Suprapubic skin (tissue), 4 donors: ENCODE data around the gene CCDC188. TPM values are rescaled to one million over a fixed set of nuclear protein-coding genes. Genes with fewer than 3 reads are reported as not detected.

Experiments used
- DNase-seq, 2 donors: peaks; one replicate each; pipeline ENCODE4 v3.0.0-alpha.2; 2019; ENCODE audit warnings: low spot score in 2 of 2
- H3K27ac ChIP-seq: fragments of 200-600 bp; sonication (generic); one replicate; pipeline ENCODE4 v1.5.1; 2019
- H3K27me3 ChIP-seq: fragments of 200-600 bp; sonication (generic); one replicate; pipeline ENCODE4 v1.5.1; 2019
- H3K36me3 ChIP-seq: fragments of 200-600 bp; sonication (generic); one replicate; pipeline ENCODE4 v1.5.1; 2019
- H3K4me1 ChIP-seq: fragments of 200-600 bp; sonication (generic); one replicate; pipeline ENCODE4 v1.5.1; 2019
- H3K4me3 ChIP-seq: fragments of 200-600 bp; sonication (generic); one replicate; pipeline ENCODE4 v1.5.1; 2019; ENCODE audit warnings: mild to moderate bottlenecking
- H3K9me3 ChIP-seq: fragments of 200-600 bp; sonication (generic); one replicate; pipeline ENCODE4 v1.5.1; 2019
- EP300 ChIP-seq: sonication (generic); formaldehyde crosslinking; IDR thresholded peaks from one replicate; pipeline ENCODE4 v1.6.1; 2017; ENCODE audit warnings: antibody characterized with exemption
- POLR2A ChIP-seq, 2 donors: fragments of 450-650 bp; IDR thresholded peaks; one replicate each; pipeline ENCODE4 v1.6.1; 2017; ENCODE audit warnings: antibody characterized with exemption in 2 of 2, mild to moderate bottlenecking in 2 of 2, moderate library complexity in 2 of 2
- POLR2AphosphoS5 ChIP-seq, 3 donors: sonication (generic); formaldehyde crosslinking; IDR thresholded peaks; one replicate each; pipeline ENCODE4 v1.6.1; 2017; ENCODE audit warnings: antibody characterized with exemption in 3 of 3
- WGBS: methylation state at CpG from one replicate; pipeline ENCODE4 v1.1.5; 2018; 5-methylcytosine and 5-hydroxymethylcytosine counted together
- total RNA-seq, 4 donors: library from RNA; depleted of rRNA; stranded (reverse); fragments of >200 nt; gene quantifications; one replicate each; pipeline ENCODE4 v1.1.0, GENCODE V29; 2016
- TF ChIP-seq, protein P1 (sequence below), 2 donors: fragments of 200-600 bp in 1 of 2; fragments of 450-650 bp in 1 of 2; sonication (generic) in 1 of 2; IDR thresholded peaks; one replicate each; pipeline ENCODE4 v1.5.1; 2016 to 2019; ENCODE audit warnings: antibody characterized with exemption in 2 of 2, mild to moderate bottlenecking in 1 of 2, moderate library complexity in 1 of 2

The CCDC188 gene
- total RNA-seq, 4 donors from 2014 or later: 0.34 TPM; not detected in 3

GRCh38 chr22:20179455-20180244 is 28.8 kb upstream of the CCDC188 start:
- Histone ChIP-seq H3K36me3 (no peaks in the 10 kb centered on the region), H3K4me1 (no peaks in the 10 kb centered on the region), H3K27ac (no peak overlapping the region), H3K27me3 (peaks cover 8% of the 10 kb centered on the region), H3K9me3 (no peaks in the 10 kb centered on the region), H3K4me3 (no peak overlapping the region)
- TF ChIP-seq POLR2AphosphoS5 (IDR thresholded peaks at IDR 0.05) (no peak), EP300 (no peak), POLR2A (IDR thresholded peaks at IDR 0.05) (no peak)
- TF ChIP-seq, protein P1, sequence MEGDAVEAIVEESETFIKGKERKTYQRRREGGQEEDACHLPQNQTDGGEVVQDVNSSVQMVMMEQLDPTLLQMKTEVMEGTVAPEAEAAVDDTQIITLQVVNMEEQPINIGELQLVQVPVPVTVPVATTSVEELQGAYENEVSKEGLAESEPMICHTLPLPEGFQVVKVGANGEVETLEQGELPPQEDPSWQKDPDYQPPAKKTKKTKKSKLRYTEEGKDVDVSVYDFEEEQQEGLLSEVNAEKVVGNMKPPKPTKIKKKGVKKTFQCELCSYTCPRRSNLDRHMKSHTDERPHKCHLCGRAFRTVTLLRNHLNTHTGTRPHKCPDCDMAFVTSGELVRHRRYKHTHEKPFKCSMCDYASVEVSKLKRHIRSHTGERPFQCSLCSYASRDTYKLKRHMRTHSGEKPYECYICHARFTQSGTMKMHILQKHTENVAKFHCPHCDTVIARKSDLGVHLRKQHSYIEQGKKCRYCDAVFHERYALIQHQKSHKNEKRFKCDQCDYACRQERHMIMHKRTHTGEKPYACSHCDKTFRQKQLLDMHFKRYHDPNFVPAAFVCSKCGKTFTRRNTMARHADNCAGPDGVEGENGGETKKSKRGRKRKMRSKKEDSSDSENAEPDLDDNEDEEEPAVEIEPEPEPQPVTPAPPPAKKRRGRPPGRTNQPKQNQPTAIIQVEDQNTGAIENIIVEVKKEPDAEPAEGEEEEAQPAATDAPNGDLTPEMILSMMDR (IDR thresholded peaks at IDR 0.05): no peak
- DNase-seq: no peak
- WGBS: 98% methylated on average over 12 of the region's 27 CpGs

GRCh38 chr22:20178915-20179227 is 28.0 kb upstream of the CCDC188 start:
- no peaks in the 10 kb centered on the region for H3K4me1 ChIP-seq
- no peak for DNase-seq
- no peak overlapping the region for H3K4me3 ChIP-seq
- 100% methylated on average over 3 of the region's 10 CpGs for WGBS
- no peaks in the 10 kb centered on the region for H3K36me3 ChIP-seq
- no peak overlapping the region for H3K27ac ChIP-seq
- peaks cover 8% of the 10 kb centered on the region for H3K27me3 ChIP-seq
- H3K9me3 ChIP-seq: no peaks in the 10 kb centered on the region
- TF ChIP-seq, protein P1 (IDR thresholded peaks at IDR 0.05): no peak
- no peak for TF ChIP-seq POLR2A (IDR thresholded peaks at IDR 0.05)
- TF ChIP-seq EP300: no peak
- no peak for TF ChIP-seq POLR2AphosphoS5 (IDR thresholded peaks at IDR 0.05)

GRCh38 chr22:20178075-20178914 is 27.4 kb upstream of the CCDC188 start:
- Histone ChIP-seq H3K4me3 (no peak overlapping the region), H3K27ac (no peak overlapping the region), H3K27me3 (peaks cover 8% of the 10 kb centered on the region), H3K36me3 (no peaks in the 10 kb centered on the region), H3K9me3 (no peaks in the 10 kb centered on the region), H3K4me1 (no peaks in the 10 kb centered on the region)
- no peak for DNase-seq
- TF ChIP-seq, protein P1 (IDR thresholded peaks at IDR 0.05): no peak
- no peak for TF ChIP-seq POLR2AphosphoS5 (IDR thresholded peaks at IDR 0.05)
- no peak for TF ChIP-seq POLR2A (IDR thresholded peaks at IDR 0.05)
- no peak for TF ChIP-seq EP300
- WGBS: 73% methylated on average over 20 of the region's 29 CpGs

- Histone ChIP-seq H3K36me3 (no peaks in the 10 kb centered on the region), H3K27me3 (peaks cover 8% of the 10 kb centered on the region), H3K4me3 (no peak overlapping the region), H3K9me3 (no peaks in the 10 kb centered on the region), H3K4me1 (no peaks in the 10 kb centered on the region), H3K27ac (no peak overlapping the region)
- TF ChIP-seq EP300 (no peak), POLR2AphosphoS5 (IDR thresholded peaks at IDR 0.05) (no peak), POLR2A (IDR thresholded peaks at IDR 0.05) (no peak)
- TF ChIP-seq, protein P1 (IDR thresholded peaks at IDR 0.05): no peak
- 71% methylated on average over 19 of the region's 21 CpGs for WGBS
- DNase-seq: no peak
Measured at GRCh38 chr22:20177217-20177911, 26.5 kb upstream of the CCDC188 start.
